GM12801 (cell line): ENCODE measurements around the gene FAM228B.

ENCODE experiments used
- CTCF ChIP-seq: IDR thresholded peaks from one replicate; pipeline ENCODE4 v1.5.1; 2011; ENCODE audit warnings: control low read depth; ENCODE audit not compliant: insufficient read length; ENCODE audit errors: extremely low read depth

Gene FAM228B

GRCh38 chr2:24080701-24081100, 42.6 kb upstream of the FAM228B start:
- no peak for TF ChIP-seq CTCF

GRCh38 chr2:24082787-24083566, 40.3 kb upstream of the FAM228B start:
- TF ChIP-seq CTCF, result no peak

- TF ChIP-seq CTCF, result no peak
These were observed 39.5 kb upstream of the FAM228B start for GRCh38 chr2:24083567-24084385.

DNA sequence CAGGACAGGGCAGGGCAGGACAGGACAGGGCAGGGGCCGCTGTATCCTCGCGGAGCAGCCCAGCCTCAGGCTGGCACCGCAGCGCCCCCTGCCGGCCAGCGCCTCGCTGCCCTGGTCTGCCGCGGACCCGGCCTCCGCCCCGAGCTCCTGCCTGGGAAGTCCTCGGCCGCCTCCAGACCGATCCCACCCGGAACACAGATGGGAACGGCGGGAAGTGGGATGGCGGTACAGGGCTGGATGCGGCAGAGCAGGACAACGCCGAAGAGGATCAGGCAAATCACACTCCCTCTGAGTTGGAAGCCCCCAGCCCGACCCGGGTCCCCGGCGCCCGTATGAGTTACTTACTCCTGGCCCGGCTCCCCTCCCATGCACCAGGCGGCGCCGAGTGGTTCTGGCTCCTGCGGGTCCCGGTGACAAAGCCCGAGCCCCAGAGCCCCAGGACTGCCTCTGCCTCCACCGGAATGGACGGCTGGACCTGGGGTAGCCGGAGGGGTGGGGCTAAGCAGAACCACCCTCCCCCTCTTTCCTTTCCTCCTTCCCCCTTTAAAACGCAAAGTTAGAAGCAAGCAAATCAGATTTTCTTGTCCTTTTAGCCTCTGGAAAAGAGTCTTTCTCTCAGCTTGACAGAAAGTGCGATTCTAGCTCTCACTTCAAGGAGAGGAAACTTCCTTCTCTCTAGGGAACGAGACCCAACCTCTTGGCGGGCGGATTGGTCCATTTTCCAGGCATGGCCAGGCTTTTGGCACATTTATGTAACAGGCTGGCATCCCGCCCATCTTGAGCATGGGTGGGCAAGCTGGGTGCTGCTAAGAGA, 38.7 kb upstream of the FAM228B start, which contains the start of gene TP53I3:
Gene TP53I3 (minus strand): TSS at position 449 of the 814 bp plus-strand sequence. CDS start 508 bp downstream, outside the sequence.
- no peak for TF ChIP-seq CTCF

DNA sequence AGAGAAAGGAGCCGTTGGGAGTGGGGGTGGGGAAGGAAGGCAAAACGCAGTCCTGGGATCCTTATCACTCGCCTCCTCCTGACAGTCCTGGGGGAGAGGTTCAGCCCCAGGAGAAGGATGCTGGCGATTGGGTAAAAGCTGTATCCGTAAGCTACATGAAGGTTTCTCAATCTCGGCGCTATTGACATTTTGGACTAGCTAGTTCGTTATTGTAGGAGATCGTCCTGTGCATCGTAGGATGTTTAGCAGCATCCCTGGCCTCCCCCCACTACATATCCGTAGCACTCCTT, 38.1 kb upstream of the FAM228B start:
- no peak for TF ChIP-seq CTCF

DNA sequence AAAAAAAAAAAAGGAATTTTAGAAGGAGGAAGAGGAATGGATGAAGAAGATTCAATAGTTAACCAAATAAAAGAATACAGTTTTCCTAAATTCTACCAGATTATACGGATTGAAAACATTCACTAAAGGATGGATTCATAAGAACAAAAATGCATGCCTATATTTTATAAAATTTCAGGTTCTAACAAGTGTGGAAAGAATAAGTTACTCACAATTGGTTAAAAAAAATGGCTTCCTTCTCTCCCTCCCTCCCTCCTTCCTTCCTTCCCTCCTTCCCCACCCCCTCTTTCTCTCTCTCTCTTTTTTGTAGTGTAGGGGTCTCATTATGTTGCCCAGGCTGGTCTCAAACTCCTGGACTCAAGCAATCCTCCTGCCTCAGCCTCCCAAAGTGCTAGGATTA, 37.0 kb upstream of the FAM228B start:
- no peak for TF ChIP-seq CTCF

DNA sequence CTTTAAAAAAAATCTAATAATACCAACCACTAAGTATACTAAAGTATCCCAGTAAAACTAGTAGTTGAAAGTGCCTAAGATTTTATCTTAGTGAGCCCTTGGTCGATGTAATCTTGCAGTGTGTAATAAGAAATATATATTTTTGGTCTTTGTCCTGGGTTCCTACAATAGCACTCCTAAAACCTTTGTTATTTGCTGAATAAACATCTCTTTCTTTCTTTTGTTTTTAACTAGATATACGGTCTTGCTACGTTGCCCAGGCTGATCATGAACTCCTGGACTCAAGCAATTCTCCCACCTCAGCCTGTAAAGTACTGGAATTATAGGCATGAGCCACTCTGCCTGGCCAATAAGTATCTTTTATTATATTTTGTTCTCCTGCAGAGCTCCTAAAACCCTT, 36.2 kb upstream of the FAM228B start:
- no peak for TF ChIP-seq CTCF
